ENCODE results near the gene ATG12. TPM values are rescaled to one million over a fixed set of nuclear protein-coding genes. Genes with fewer than 3 reads are reported as not detected.

The ATG12 gene
- total RNA-seq, 1 donor from 2014 or later: 37.0 TPM

GRCh38 chr5:115778417-115778816 is 62.9 kb downstream of the ATG12 start:
- Mint-ChIP-seq H3K9me3 (no peaks in the 10 kb centered on the region), H3K27me3 (peaks cover 38% of the 10 kb centered on the region), H3K4me3 (no peak overlapping the region), H3K4me1 (no peaks in the 10 kb centered on the region), H3K36me3 (ENCODE audit: low read depth) (no peaks in the 10 kb centered on the region), H3K27ac (no peak overlapping the region)
- DNase-seq: no peak
- intact Hi-C loops (cut with micrococcal nuclease): no loop called here

Other genes starting within 250 kb of the ATG12 start
- 0.86 and 1.0 TPM in 2 replicates for gene TICAM2, start 239.1 kb downstream of the ATG12 start, total RNA-seq
- gene TMED7, start 215.5 kb downstream of the ATG12 start, total RNA-seq: 40.9 and 41.9 TPM in 2 replicates
- 0.45 and 0.82 TPM in 2 replicates for gene CDO1, start 24.9 kb downstream of the ATG12 start, total RNA-seq
- gene AP3S1, start 370 bp upstream of the ATG12 start, total RNA-seq: 64.6 and 72.8 TPM in 2 replicates
- not detected in 2 replicates for gene LVRN, start 120.9 kb upstream of the ATG12 start, total RNA-seq
- not detected in 2 replicates for gene ARL14EPL, start 190.9 kb upstream of the ATG12 start, total RNA-seq
- gene COMMD10, start 243.5 kb upstream of the ATG12 start, total RNA-seq: 22.2 and 24.4 TPM in 2 replicates